GM21786 (cell line): ENCODE results near the gene MGAT4B.
A peak's percentile ranks its signal among the peaks of the same experiment; 100 is the strongest.

Source experiments
- ATAC-seq: cut with Tn5 transposase; IDR thresholded peaks from one replicate; pipeline ENCODE4 v1.9.1; 2021; ENCODE audit not compliant: unreplicated experiment

The MGAT4B gene

DNA sequence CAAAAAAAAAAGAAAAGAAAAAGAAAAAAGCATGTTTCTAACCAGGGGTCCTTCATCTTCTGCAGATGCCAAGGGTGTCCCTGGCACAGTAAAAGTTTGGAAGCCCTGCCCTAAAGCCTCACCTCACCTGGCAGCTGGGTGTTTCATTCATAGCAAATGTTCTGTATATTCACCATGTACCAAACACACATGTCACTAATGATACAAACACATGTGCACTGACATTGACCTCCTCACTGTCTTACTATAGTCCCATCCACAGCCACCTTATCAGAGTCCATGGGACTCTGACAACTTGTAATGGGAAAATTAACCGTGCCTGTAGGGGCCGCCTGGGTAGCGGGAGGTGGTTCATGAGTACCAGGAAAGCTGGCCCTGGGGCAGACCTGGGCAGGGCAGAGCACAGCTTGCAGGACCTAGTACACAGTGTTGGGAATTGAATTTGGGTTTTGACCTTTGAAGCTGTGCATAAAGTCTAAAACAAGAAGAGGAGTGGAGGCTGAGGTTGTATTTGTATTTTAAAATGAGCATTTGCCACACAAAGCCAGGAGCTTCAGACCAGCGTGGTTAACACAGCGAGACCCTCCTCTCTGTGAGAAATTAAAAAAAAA is 6.4 kb upstream of the MGAT4B start:
- ATAC-seq, result no peak

DNA sequence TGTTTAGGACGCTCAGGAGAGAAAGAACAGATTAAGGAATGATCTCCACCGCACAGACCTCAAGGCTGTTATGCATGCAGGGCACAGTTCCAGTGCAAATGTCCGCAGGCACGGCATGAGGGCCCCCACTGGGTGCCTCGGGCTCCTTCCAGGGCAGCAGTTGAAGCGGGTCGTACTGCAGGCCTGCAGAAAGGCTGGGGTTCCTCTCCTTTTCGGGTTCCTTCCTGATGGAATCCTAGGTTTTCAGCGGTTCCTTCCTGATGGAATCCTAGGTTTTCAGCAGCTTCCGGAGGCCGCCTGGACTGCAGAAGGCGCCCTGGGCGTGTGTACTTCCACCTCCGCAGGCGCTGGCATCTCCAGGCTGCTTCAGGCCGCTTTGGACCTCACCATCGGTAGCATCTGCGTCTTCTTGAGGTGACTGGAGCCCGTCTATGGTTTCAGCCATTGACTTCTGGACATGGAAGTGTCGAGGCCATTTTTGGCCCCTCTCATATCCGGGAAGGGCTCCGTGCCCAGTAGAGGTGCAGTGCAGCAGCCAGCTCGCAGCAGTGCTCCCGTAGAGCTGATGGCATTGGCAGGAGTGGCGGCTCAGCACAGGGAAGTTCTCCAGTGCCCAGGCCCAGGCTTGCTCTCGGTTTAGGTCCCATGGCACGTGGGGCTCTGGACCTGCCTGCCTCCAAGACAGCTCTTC is 5.6 kb upstream of the MGAT4B start:
- no peak for ATAC-seq

- peak; percentile 17 for ATAC-seq
Measured at GRCh38 chr5:179805529-179806249, 977 bp downstream of the MGAT4B start.

GRCh38 chr5:179805070-179805528 is 1.6 kb downstream of the MGAT4B start:
- no peak for ATAC-seq

DNA sequence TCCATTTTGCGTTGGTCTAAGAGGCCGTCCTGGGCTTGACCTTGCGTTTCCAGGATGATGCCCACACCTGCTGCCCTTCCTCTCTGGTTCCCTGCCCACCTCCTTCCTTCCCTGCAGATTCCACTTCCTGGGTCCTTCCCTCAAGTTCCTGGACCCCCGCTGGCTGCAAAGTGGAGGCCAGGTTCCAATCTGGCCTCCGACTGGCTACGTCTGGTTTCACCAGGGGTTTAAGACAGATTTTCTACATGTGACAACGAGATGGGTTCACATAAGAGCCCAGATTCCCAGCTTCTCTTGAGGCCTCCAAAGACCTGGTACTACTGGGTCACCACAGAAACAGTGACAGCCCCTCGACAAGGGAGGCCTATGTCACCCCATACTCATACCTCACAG is 2.1 kb downstream of the MGAT4B start:
- ATAC-seq, result no peak

DNA sequence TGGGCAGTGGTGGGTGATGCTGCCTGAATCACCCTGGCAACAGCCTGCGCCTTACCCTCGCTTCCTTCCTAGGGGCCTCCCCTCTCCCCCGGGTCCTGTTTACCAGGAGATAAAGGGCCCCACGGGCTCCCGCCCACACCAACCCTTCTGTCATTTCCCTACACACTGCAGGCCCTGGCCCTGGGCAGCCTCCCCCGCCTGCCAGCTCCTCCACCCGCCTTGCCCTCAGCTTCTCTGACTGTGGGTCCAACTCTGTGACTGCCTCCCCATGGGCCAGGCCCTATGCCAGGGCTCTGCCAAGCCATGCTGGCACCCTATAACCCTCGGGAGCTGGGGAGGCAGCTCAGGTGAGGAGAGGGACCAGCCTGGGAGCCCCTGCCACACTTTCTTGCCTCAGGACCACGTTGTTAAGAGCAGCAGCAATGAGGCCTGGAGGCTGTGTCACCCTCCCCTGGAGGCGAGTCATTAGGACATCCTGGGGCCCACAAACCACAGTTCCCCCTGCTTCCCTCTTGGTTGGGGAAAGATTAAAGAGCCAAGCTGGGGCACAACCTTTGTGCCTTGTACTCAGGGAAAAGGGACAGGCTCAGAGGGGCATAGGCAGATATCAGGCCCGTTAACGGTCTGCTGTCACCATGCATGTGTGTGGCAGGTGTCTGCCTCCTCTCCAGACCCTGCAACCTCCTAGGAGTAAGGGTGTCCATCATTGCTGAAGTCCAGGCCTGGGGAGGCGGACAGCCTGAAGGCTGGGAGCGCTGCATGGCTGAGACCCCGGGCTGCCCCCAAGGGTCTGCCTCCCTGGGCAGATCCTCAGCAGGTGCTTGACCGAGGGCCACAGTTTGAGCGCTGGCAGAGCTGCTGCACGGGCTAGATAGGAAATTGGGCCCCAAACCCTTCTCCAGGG is 2.8 kb downstream of the MGAT4B start:
- no peak for ATAC-seq

- ATAC-seq, result no peak
Measured at GRCh38 chr5:179802950-179803562, 3.6 kb downstream of the MGAT4B start.

DNA sequence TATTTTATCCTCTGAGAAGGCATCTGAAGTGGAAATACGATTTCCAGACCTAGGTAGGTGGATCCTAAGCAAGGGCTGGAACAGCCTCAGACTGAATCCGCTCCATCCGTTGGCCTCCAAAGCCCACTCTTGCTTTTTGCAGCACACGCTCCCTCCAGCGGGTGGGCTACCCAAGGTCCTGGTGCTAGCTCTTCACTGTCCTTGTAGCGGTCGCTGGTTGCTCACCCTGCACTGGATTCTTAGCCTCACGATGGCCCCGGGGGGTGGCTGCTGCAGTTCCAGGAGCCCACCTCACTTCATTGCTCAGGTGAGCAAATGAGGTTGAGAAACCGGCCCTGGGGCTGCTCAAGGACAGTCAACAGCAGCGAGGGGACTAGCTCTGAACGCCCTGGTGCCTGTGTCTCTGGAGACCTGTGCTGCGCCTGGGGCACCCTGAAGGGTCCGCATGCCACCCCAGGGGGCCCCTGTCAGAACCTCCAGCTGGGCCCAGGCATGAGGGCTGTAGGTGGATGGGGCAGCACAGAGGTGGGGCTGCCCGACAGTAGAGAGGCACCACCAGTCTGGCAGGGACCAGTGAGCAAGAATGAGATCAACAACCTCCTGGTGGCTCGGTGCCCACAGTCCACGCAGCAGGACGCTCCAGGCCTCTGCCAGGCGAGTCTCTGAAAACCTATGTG is 4.3 kb downstream of the MGAT4B start:
- no peak for ATAC-seq

DNA sequence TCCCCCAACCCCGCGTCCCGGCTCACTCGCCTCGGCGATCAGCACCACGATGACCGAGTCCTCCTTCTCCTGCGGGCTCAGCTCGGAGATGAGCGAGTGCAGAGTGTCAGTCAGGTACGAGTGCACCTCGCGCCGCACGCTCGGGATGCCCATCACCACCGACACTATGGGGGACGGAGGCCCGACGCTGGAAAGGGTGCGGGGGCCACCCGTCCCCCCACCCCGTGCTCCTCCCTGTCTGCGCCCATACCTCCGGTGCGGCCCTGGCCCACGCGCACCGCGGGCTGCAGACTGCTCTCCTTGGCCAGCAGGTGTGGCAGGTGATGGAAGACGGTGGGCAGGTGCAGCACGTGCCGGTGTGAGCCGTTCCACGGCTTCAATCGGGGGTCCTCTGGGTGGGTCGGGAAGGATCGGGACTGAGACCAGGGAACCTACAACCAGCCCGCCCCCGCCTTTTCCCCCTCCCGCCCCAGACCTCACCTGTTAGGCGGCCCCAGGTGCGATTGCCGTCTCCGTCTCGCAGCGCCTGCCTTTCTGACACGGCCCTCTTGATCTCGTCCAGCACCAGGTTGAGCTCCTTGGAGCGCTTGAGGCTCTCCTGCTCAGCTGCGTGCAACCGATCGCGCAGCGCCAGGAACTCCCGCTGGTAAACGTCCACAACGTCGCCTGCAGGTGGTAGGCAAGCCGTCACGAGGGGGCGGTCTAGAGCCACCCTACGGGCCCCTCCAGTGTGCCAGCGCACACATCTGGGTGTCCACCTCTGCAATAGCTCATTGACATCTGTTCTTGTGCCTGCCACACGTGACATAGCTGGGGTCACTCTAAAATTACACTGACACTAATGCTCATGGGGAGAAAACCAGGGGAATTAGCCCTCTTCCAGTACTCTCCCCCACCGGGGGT is 5.1 kb downstream of the MGAT4B start:
- ATAC-seq, result peak; percentile 44

DNA sequence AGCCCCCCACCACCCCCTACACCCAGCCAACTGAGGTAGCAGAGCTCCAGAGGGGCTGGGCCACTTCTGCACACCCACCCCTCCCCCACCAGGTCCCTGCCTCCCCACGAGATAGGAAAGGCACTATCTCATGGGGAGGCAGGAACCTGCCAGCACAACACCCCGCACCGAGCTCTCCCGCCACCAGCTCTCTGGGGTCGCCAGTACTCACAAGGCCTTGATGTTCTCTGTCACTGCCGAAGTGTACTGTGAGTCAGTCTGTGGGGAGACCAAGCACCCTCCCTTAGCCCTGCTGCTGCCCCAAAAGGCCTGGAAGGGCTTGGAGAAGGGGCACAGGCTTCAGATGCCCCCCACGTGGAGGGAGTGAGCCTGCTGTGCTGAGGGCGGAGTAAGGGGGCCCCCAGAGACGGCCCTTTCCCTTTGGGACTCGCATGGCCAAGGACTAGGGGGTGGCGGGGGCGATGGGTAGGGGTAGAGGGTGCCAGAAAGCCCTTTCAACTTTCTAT is 5.9 kb downstream of the MGAT4B start:
- ATAC-seq, result no peak

- ATAC-seq, result no peak
Measured at GRCh38 chr5:179800071-179800695, 6.5 kb downstream of the MGAT4B start.

GRCh38 chr5:179799644-179799973 is 7.1 kb downstream of the MGAT4B start:
- no peak for ATAC-seq

GRCh38 chr5:179798771-179799643 is 7.7 kb downstream of the MGAT4B start:
- no peak for ATAC-seq

GRCh38 chr5:179798144-179798770 is 8.4 kb downstream of the MGAT4B start:
- no peak for ATAC-seq

GRCh38 chr5:179797741-179798140 is 8.9 kb downstream of the MGAT4B start:
- no peak for ATAC-seq

DNA sequence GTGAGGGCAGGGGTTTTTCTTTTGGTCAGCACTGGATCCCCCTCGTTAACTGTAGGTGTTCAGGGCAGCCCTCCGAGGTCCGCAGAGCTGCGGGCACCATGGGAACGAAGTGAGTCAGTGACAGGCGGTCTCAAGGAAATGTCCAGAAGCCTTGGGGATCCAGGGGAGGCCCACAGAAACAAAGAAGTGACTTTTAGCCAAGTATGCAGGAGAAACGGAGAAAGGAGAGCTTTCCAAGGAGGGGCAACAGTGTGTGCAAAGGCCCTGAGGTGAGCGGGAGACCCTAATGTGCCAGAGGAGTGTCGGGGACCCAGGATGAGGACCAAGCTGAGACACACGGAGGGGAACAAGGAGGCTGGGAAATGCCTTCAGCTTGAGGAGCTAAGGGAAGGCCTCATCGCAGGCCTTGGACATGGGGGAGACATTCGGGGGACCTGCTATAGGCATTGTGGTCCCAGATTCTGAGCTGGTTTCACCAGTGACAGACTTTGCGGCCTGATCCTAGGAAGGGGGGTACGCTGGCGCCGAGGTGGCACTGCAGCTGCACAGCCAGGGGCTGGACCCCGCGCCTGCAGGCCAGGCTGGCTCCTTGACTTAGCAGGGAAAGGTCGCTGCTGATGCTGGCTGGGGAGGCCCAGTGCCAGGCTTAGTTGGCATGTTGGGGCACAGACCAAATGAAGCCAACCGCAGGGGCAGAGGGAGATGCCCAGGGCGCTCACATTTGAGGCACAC is 9.6 kb downstream of the MGAT4B start:
- no peak for ATAC-seq
